Type B pancreatic cell (in vitro differentiated cells): ENCODE results near the gene F2RL2. TPM values are rescaled to one million over a fixed set of nuclear protein-coding genes. Genes with fewer than 3 reads are reported as not detected.
"Not testable (repeated sequence)": the region's sequence is repeated elsewhere in the genome, so short reads cannot be mapped to it uniquely, and the experiment has no call there.

Experiments
- DNase-seq: peaks from one replicate; pipeline ENCODE4 v3.0.0; 2021; ENCODE audit warnings: mixed read lengths; ENCODE audit not compliant: unreplicated experiment; ENCODE audit errors: extremely low spot score
- H3K27ac Mint-ChIP-seq: 2 replicates; pipeline ENCODE4 v1.8.0; 2021; ENCODE audit warnings: mild to moderate bottlenecking, mixed read lengths
- H3K27me3 Mint-ChIP-seq: 2 replicates; pipeline ENCODE4 v1.8.0; 2021; ENCODE audit warnings: mixed read lengths
- H3K36me3 Mint-ChIP-seq: 2 replicates; pipeline ENCODE4 v1.8.0; 2021; ENCODE audit warnings: mixed read lengths
- H3K4me1 Mint-ChIP-seq: one replicate; pipeline ENCODE4 v1.8.0; 2021; ENCODE audit warnings: mixed read lengths; ENCODE audit not compliant: unreplicated experiment
- H3K4me3 Mint-ChIP-seq: 2 replicates; pipeline ENCODE4 v1.8.0; 2021; ENCODE audit warnings: mild to moderate bottlenecking, mixed read lengths
- H3K9me3 Mint-ChIP-seq: 2 replicates; pipeline ENCODE4 v1.8.0; 2021; ENCODE audit warnings: mixed read lengths
- CTCF ChIP-seq: fragments of 200-600 bp; sonication (generic); conservative IDR thresholded peaks from 2 replicates; pipeline ENCODE4 v1.5.0; 2021; ENCODE audit warnings: antibody characterized with exemption, mild to moderate bottlenecking
- total RNA-seq: library from RNA; stranded (reverse); gene quantifications from 2 replicates; pipeline ENCODE4 v1.2.1, GENCODE V29; 2021; ENCODE audit warnings: low replicate concordance

F2RL2 gene
- total RNA-seq, 1 donor from 2014 or later: 5.1 TPM

DNA sequence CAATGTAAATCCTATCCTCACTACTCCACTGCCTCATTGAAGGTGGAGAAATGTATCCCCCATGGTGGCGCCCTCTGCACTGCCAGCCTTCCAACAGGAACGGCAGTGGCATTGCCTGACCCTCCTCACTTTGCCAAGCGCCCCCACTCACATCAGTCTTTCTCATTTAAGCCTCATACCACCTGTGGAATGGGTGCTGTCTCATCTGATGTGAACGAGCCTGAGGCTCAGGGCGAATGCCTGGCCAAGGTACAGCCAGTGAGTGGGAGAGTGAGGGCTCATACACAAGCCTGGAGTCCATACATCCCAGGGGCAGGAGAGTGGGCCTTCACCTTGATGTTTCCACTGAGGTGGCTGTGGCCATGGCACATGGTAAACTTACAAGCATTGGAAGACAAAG, 10.3 kb downstream of the F2RL2 start:
- Mint-ChIP-seq H3K4me3 (no peak overlapping the region), H3K9me3 (no peaks in the 10 kb centered on the region), H3K27ac (no peak overlapping the region), H3K4me1 (no peaks in the 10 kb centered on the region), H3K27me3 (no peaks in the 10 kb centered on the region), H3K36me3 (peaks cover 10% of the 10 kb centered on the region)
- no peak for DNase-seq
- TF ChIP-seq CTCF: no peak

- no peaks in the 10 kb centered on the region for H3K9me3 Mint-ChIP-seq
- H3K27ac Mint-ChIP-seq: no peak overlapping the region
- no peaks in the 10 kb centered on the region for H3K36me3 Mint-ChIP-seq
- peaks cover 15% of the 10 kb centered on the region for H3K4me1 Mint-ChIP-seq
- TF ChIP-seq CTCF: no peak
- no peak overlapping the region for H3K4me3 Mint-ChIP-seq
- DNase-seq: no peak
- H3K27me3 Mint-ChIP-seq: no peaks in the 10 kb centered on the region
These were observed 13.0 kb downstream of the F2RL2 start for GRCh38 chr5:76610196-76610595.

- Mint-ChIP-seq H3K36me3 (no peaks in the 10 kb centered on the region), H3K9me3 (no peaks in the 10 kb centered on the region), H3K4me1 (peaks cover 15% of the 10 kb centered on the region), H3K4me3 (no peak overlapping the region), H3K27me3 (no peaks in the 10 kb centered on the region), H3K27ac (no peak overlapping the region)
- no peak for TF ChIP-seq CTCF
- no peak for DNase-seq
These were observed 14.4 kb downstream of the F2RL2 start for GRCh38 chr5:76608833-76609232.

GRCh38 chr5:76607353-76607871, 15.8 kb downstream of the F2RL2 start:
- Mint-ChIP-seq H3K4me3 (no peak overlapping the region), H3K4me1 (peaks cover 15% of the 10 kb centered on the region), H3K27ac (no peak overlapping the region), H3K27me3 (no peaks in the 10 kb centered on the region), H3K9me3 (no peaks in the 10 kb centered on the region), H3K36me3 (no peaks in the 10 kb centered on the region)
- no peak for DNase-seq
- TF ChIP-seq CTCF: no peak

- no peak for TF ChIP-seq CTCF
- no peaks in the 10 kb centered on the region for H3K36me3 Mint-ChIP-seq
- no peaks in the 10 kb centered on the region for H3K27me3 Mint-ChIP-seq
- no peak overlapping the region for H3K4me3 Mint-ChIP-seq
- H3K27ac Mint-ChIP-seq: no peak overlapping the region
- peaks cover 19% of the 10 kb centered on the region for H3K4me1 Mint-ChIP-seq
- H3K9me3 Mint-ChIP-seq: no peaks in the 10 kb centered on the region
- no peak for DNase-seq
These were observed 16.5 kb downstream of the F2RL2 start for GRCh38 chr5:76606701-76607100.

DNA sequence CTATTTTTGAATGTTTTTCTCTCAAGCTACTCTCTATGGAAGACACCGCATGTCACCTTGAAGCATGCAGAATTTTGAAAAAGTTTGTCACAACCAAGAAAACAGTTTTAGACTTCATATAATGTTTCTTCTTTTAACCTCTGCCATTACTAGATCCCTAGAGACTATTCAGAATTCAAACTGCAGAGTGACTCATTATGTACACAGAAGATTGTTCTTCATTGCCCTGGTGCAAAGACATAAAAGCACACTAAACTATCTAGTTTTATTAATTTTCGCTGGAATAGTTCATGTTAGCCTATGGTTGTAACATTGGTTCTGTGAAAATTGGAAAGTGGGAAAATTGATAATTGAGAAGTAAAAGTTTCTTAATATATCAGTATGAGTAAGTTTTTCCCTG, 18.4 kb downstream of the F2RL2 start:
- Mint-ChIP-seq H3K4me3 (no peak overlapping the region), H3K36me3 (no peaks in the 10 kb centered on the region), H3K4me1 (peaks cover 19% of the 10 kb centered on the region), H3K9me3 (no peaks in the 10 kb centered on the region), H3K27me3 (no peaks in the 10 kb centered on the region), H3K27ac (no peak overlapping the region)
- no peak for DNase-seq
- no peak for TF ChIP-seq CTCF

DNA sequence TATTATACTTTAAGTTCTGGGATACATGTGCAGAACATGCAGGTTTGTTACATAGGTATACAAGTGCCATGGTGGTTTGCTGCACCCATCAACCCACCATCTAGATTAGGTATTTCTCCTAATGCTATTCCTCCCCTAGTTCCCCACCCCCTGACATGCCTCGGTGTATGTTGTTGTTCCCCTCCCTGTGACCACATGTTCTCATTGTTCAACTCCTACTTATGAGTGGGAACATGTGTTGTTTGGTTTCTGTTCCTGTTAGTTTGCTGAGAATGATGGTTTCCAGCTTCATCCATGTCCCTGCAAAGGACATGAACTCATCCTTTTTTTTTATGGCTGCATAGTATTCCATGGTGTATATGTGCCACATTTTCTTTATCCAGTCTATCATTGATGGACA, 19.2 kb downstream of the F2RL2 start:
- not testable (repeated sequence) for H3K27ac Mint-ChIP-seq, H3K36me3 Mint-ChIP-seq, H3K9me3 Mint-ChIP-seq, H3K27me3 Mint-ChIP-seq, DNase-seq, H3K4me3 Mint-ChIP-seq
- H3K4me1 Mint-ChIP-seq: peaks cover 19% of the 10 kb centered on the region
